Natural killer cell (primary cell): ENCODE results near the gene B4GALT7. TPM values are rescaled to one million over a fixed set of nuclear protein-coding genes. Genes with fewer than 3 reads are reported as not detected.

Source experiments
- ATAC-seq, 3 donors: fragments of 150-1000 bp in 2 of 3; fragments of 200-7000 bp in 1 of 3; cut with Tn5 transposase; 1 replicate in 1 of 3; 2 replicates in 2 of 3; pipeline ENCODE4 v1.10.0; 2021; ENCODE audit warnings: mild to moderate bottlenecking in 2 of 3, moderate library complexity in 2 of 3
- DNase-seq, 2 donors: peaks; one replicate each; pipeline versions ENCODE4 v3.0.0 to v3.0.0-alpha.2; 2013 to 2021; ENCODE audit warnings: mixed read lengths in 1 of 2
- H3K27ac ChIP-seq: one replicate; pipeline ENCODE4 v1.5.1; 2013; ENCODE audit warnings: mild to moderate bottlenecking, low read length
- H3K27me3 ChIP-seq: one replicate; pipeline ENCODE4 v1.6.1; 2013; ENCODE audit warnings: low read length; ENCODE audit not compliant: control insufficient read depth, insufficient read depth
- H3K36me3 ChIP-seq: one replicate; pipeline ENCODE4 v1.6.1; 2013; ENCODE audit warnings: low read length; ENCODE audit not compliant: control insufficient read depth, insufficient read depth
- H3K4me1 ChIP-seq: one replicate; pipeline ENCODE4 v1.6.1; 2013; ENCODE audit warnings: low read length; ENCODE audit not compliant: control insufficient read depth, insufficient read depth
- H3K4me3 ChIP-seq: one replicate; pipeline ENCODE4 v1.5.1; 2013; ENCODE audit warnings: low read length
- H3K9me3 ChIP-seq: one replicate; pipeline ENCODE4 v1.6.1; 2013; ENCODE audit warnings: low read length; ENCODE audit not compliant: control insufficient read depth, insufficient read depth
- H3K27ac Mint-ChIP-seq, 2 donors: one replicate each; pipeline ENCODE4 v1.8.0; 2022; ENCODE audit warnings: mild to moderate bottlenecking in 2 of 2, mixed read lengths in 2 of 2, moderate library complexity in 1 of 2
- H3K27me3 Mint-ChIP-seq, 2 donors: one replicate each; pipeline ENCODE4 v1.8.0; 2022; ENCODE audit warnings: low read depth in 2 of 2, mixed read lengths in 2 of 2
- H3K36me3 Mint-ChIP-seq: one replicate; pipeline ENCODE4 v1.8.0; 2022; ENCODE audit warnings: mixed read lengths
- H3K4me1 Mint-ChIP-seq, 2 donors: one replicate each; pipeline ENCODE4 v1.8.0; 2022; ENCODE audit warnings: mixed read lengths in 2 of 2
- H3K4me3 Mint-ChIP-seq: one replicate; pipeline ENCODE4 v1.8.0; 2022; ENCODE audit warnings: mild to moderate bottlenecking, moderate library complexity, mixed read lengths
- H3K9me3 Mint-ChIP-seq, 2 donors: one replicate each; pipeline ENCODE4 v1.8.0; 2022; ENCODE audit warnings: mixed read lengths in 2 of 2
- CTCF ChIP-seq: fragments of 200-600 bp; IDR thresholded peaks from one replicate; pipeline ENCODE4 v1.8.0; 2022; ENCODE audit warnings: antibody characterized with exemption
- WGBS: methylation state at CpG from one replicate; pipeline ENCODE4 v1.1.7; 2013; ENCODE audit warnings: missing lambda C conversion rate; ENCODE audit not compliant: insufficient coverage; 5-methylcytosine and 5-hydroxymethylcytosine counted together
- intact Hi-C: fragments of 100-400 bp; cut with micrococcal nuclease; formaldehyde crosslinking; loops from one replicate; pipeline ENCODE4 v1.14.2; 2022
- total RNA-seq, 4 donors: library from RNA; stranded (reverse); fragments of 120-200 nt in 1 of 4; gene quantifications; one replicate each; pipeline versions ENCODE4 v1.2.3 to v1.2.4, GENCODE V29; 2013 to 2022

B4GALT7 gene
- total RNA-seq, 3 donors from 2014 or later (not counting 1 experiment from before 2014, with no cell fraction given) = 28.7 to 38.5 (median 28.7) TPM

GRCh38 chr5:177608243-177609075 lies 8.5 kb downstream of the B4GALT7 start:
- DNase-seq = no peak
- peaks cover 4% of the 10 kb centered on the region for H3K4me1 ChIP-seq
- Mint-ChIP-seq H3K36me3 (no peaks in the 10 kb centered on the region), H3K9me3 (no peaks in the 10 kb centered on the region), H3K27me3 (no peaks in the 10 kb centered on the region), H3K4me3 (no peak overlapping the region), H3K4me1 (peaks cover 2 to 17% of the 10 kb centered on the region in 2 donors), H3K27ac (no peak overlapping the region)
- H3K9me3 ChIP-seq = no peaks in the 10 kb centered on the region
- intact Hi-C loops = no loop called here
- ATAC-seq = no peak
- 95% methylated on average over 37 of the region's 37 CpGs for WGBS
- no peak overlapping the region for H3K4me3 ChIP-seq
- H3K27ac ChIP-seq = no peak overlapping the region
- H3K36me3 ChIP-seq = no peaks in the 10 kb centered on the region
- H3K27me3 ChIP-seq = no peaks in the 10 kb centered on the region
- no peak for TF ChIP-seq CTCF

- Mint-ChIP-seq H3K4me3 (no peak overlapping the region), H3K27ac (no peak overlapping the region), H3K9me3 (no peaks in the 10 kb centered on the region), H3K4me1 (peaks cover 0 to 17% of the 10 kb centered on the region in 2 donors), H3K36me3 (no peaks in the 10 kb centered on the region), H3K27me3 (no peaks in the 10 kb centered on the region)
- no peak for DNase-seq
- H3K4me3 ChIP-seq = no peak overlapping the region
- peaks cover 4% of the 10 kb centered on the region for H3K4me1 ChIP-seq
- no peak for TF ChIP-seq CTCF
- H3K27me3 ChIP-seq = no peaks in the 10 kb centered on the region
- 84% methylated on average over 18 of the region's 21 CpGs for WGBS
- intact Hi-C loops = no loop called here
- no peaks in the 10 kb centered on the region for H3K36me3 ChIP-seq
- no peaks in the 10 kb centered on the region for H3K9me3 ChIP-seq
- ATAC-seq = no peak
- H3K27ac ChIP-seq = no peak overlapping the region
These were observed 9.4 kb downstream of the B4GALT7 start for GRCh38 chr5:177609076-177610059.

GRCh38 chr5:177610131-177610769 lies 10.3 kb downstream of the B4GALT7 start:
- H3K4me3 Mint-ChIP-seq = no peak overlapping the region
- WGBS = 91% methylated on average over 10 of the region's 13 CpGs
- no peaks in the 10 kb centered on the region for H3K36me3 Mint-ChIP-seq
- Histone ChIP-seq H3K36me3 (no peaks in the 10 kb centered on the region), H3K4me3 (no peak overlapping the region), H3K9me3 (no peaks in the 10 kb centered on the region), H3K4me1 (peaks cover 4% of the 10 kb centered on the region), H3K27me3 (no peaks in the 10 kb centered on the region), H3K27ac (no peak overlapping the region)
- DNase-seq = no peak
- no peak for ATAC-seq
- H3K27me3 Mint-ChIP-seq = no peaks in the 10 kb centered on the region
- no peak overlapping the region for H3K27ac Mint-ChIP-seq
- no peaks in the 10 kb centered on the region for H3K9me3 Mint-ChIP-seq
- H3K4me1 Mint-ChIP-seq = peaks cover 0 to 14% of the 10 kb centered on the region in 2 donors
- no peak for TF ChIP-seq CTCF
- intact Hi-C loops = no loop called here
